PC-3 (cell line): ENCODE measurements around the gene PLK1. TPM values are rescaled to one million over a fixed set of nuclear protein-coding genes. Genes with fewer than 3 reads are reported as not detected.

Experiments
- ATAC-seq: fragments of 200-7000 bp; cut with Tn5 transposase; 2 replicates; pipeline ENCODE4 v1.9.1; 2020; ENCODE audit warnings: mild to moderate bottlenecking, moderate library complexity
- BruUV-seq: library from RNA; stranded (reverse); fragments of 400-500 nt; replicated peaks from 2 replicates; lab custom pipeline; 2021; lab: Mats Ljungman, UMichigan
- CTCF ChIA-PET: fragments of 300-600 bp; sonication (Branson Sonifier 250); formaldehyde crosslinking; loops from one replicate; lab custom pipeline; 2022; ENCODE audit warnings: antibody characterized with exemption; lab: Charles Lee
- POLR2A ChIA-PET: fragments of 300-600 bp; sonication (Branson Sonifier 250); formaldehyde crosslinking; loops from one replicate; lab custom pipeline; 2022; ENCODE audit warnings: antibody characterized with exemption; ENCODE audit not compliant: unreplicated experiment; lab: Charles Lee
- DNase-seq: peaks from one replicate; pipeline ENCODE4 v3.0.0-alpha.2; 2015
- H2AFZ ChIP-seq: fragments of 300-600 bp; sonication (generic); 2 replicates; pipeline ENCODE4 v1.6.0; 2016; ENCODE audit warnings: antibody characterized with exemption, low read length
- H3F3A ChIP-seq: fragments of 300-600 bp; sonication (generic); one replicate; pipeline ENCODE4 v1.6.0; 2017; ENCODE audit warnings: antibody characterized with exemption, low read length, control low read depth, mild to moderate bottlenecking; ENCODE audit not compliant: unreplicated experiment
- H3K27ac ChIP-seq: fragments of 300-600 bp; sonication (generic); 2 replicates; pipeline ENCODE4 v1.5.1; 2016; ENCODE audit warnings: mild to moderate bottlenecking, low read length
- H3K27me3 ChIP-seq: fragments of 300-600 bp; sonication (generic); 2 replicates; pipeline ENCODE4 v1.6.1; 2016; ENCODE audit warnings: low read length, mixed read lengths
- H3K36me3 ChIP-seq: fragments of 300-600 bp; sonication (generic); 2 replicates; pipeline ENCODE4 v1.6.1; 2016; ENCODE audit warnings: low read depth, mixed run types, low read length, mixed read lengths
- H3K4me1 ChIP-seq: fragments of 300-600 bp; sonication (generic); 2 replicates; pipeline ENCODE4 v1.5.1; 2016; ENCODE audit warnings: low read length; ENCODE audit not compliant: insufficient read depth
- H3K4me2 ChIP-seq: fragments of 300-600 bp; sonication (generic); 2 replicates; pipeline ENCODE4 v1.6.0; 2016; ENCODE audit warnings: low read length
- H3K4me3 ChIP-seq: fragments of 300-600 bp; sonication (generic); 2 replicates; pipeline ENCODE4 v1.5.1; 2016; ENCODE audit warnings: mild to moderate bottlenecking, low read length, mixed read lengths
- H3K79me2 ChIP-seq: fragments of 300-600 bp; sonication (generic); 2 replicates; pipeline ENCODE4 v1.6.1; 2017; ENCODE audit warnings: low read length, mixed read lengths
- H3K9ac ChIP-seq: fragments of 300-600 bp; sonication (generic); 2 replicates; pipeline ENCODE4 v1.6.0; 2016; ENCODE audit warnings: mild to moderate bottlenecking, low read length
- H3K9me2 ChIP-seq: fragments of 300-600 bp; sonication (generic); replicated peaks from 2 replicates; pipeline ENCODE4 v1.6.1; 2016; ENCODE audit warnings: mixed run types, low read length, mixed read lengths
- H3K9me3 ChIP-seq: fragments of 300-600 bp; sonication (generic); 2 replicates; pipeline ENCODE4 v1.6.1; 2016; ENCODE audit warnings: low read length, mixed read lengths
- H4K20me1 ChIP-seq: fragments of 300-600 bp; sonication (generic); 2 replicates; pipeline ENCODE4 v1.6.1; 2016; ENCODE audit warnings: low read length, mixed read lengths
- EZH2 ChIP-seq: fragments of 300-600 bp; sonication (generic); IDR thresholded peaks from one replicate; pipeline ENCODE4 v1.6.1; 2017; ENCODE audit warnings: antibody characterized with exemption, mild to moderate bottlenecking, low read length; ENCODE audit not compliant: unreplicated experiment
- EZH2phosphoT487 ChIP-seq: fragments of 300-600 bp; sonication (generic); IDR thresholded peaks from 2 replicates; pipeline ENCODE4 v1.6.1; 2018; ENCODE audit warnings: mild to moderate bottlenecking, antibody characterized with exemption, low read length, borderline replicate concordance
- intact Hi-C: fragments of 100-400 bp; cut with micrococcal nuclease; formaldehyde crosslinking; loops from 2 replicates; pipeline ENCODE4 v1.9.0; 2023
- total RNA-seq: library from RNA; depleted of rRNA; stranded (reverse); fragments of >200 nt; gene quantifications from 2 replicates; pipeline ENCODE4 v1.2.3, GENCODE V29; 2014
- TF ChIP-seq, protein P1 (sequence below): fragments of 300-600 bp; sonication (generic); conservative IDR thresholded peaks from 2 replicates; pipeline ENCODE4 v1.5.1; 2017; ENCODE audit warnings: antibody characterized with exemption, low read depth, mild to moderate bottlenecking, low read length

The PLK1 gene
- total RNA-seq, 1 experiment from 2014 or later = 58.6 TPM

DNA sequence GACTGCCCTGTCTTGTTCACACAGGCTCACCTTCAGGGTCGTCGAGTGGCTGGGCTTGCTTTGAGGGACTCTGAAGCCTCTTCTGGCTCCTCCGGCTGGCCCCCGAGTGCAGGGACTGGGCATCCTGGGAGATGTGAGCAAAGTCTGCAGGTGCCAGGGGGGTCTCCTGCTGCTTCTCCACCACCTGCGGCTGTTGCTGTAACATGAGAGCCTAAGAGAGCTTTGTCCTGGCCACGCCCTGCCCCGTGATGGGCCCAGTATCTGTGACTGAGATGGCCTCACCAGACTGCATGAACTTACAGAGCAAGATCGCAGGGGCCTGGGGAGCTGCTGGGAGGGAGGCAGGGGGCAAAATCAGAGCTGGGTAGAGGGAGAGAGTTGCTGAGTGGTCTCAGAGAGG lies 21.8 kb downstream of the PLK1 start:
- ATAC-seq (no peak), DNase-seq (no peak)
- intact Hi-C loops = no loop called here
- TF ChIP-seq, protein P1, sequence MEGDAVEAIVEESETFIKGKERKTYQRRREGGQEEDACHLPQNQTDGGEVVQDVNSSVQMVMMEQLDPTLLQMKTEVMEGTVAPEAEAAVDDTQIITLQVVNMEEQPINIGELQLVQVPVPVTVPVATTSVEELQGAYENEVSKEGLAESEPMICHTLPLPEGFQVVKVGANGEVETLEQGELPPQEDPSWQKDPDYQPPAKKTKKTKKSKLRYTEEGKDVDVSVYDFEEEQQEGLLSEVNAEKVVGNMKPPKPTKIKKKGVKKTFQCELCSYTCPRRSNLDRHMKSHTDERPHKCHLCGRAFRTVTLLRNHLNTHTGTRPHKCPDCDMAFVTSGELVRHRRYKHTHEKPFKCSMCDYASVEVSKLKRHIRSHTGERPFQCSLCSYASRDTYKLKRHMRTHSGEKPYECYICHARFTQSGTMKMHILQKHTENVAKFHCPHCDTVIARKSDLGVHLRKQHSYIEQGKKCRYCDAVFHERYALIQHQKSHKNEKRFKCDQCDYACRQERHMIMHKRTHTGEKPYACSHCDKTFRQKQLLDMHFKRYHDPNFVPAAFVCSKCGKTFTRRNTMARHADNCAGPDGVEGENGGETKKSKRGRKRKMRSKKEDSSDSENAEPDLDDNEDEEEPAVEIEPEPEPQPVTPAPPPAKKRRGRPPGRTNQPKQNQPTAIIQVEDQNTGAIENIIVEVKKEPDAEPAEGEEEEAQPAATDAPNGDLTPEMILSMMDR = no peak
- TF ChIP-seq EZH2 (no peak), EZH2phosphoT487 (no peak)
- no peaks in the 10 kb centered on the region for H3K9me2 ChIP-seq
- no peak overlapping the region for H3K9ac ChIP-seq
- H3K4me2 ChIP-seq = no peak overlapping the region
- POLR2A ChIA-PET = no interaction called here
- H3F3A ChIP-seq = no peaks in the 10 kb centered on the region
- CTCF ChIA-PET = no interaction called here
- no peaks in the 10 kb centered on the region for H3K79me2 ChIP-seq
- no peaks in the 10 kb centered on the region for H3K36me3 ChIP-seq
- H3K27ac ChIP-seq = no peak overlapping the region
- BruUV-seq = no TSS peak
- H3K9me3 ChIP-seq = no peaks in the 10 kb centered on the region
- H4K20me1 ChIP-seq = no peaks in the 10 kb centered on the region
- H3K4me1 ChIP-seq = no peaks in the 10 kb centered on the region
- no peaks in the 10 kb centered on the region for H3K27me3 ChIP-seq
- H2AFZ ChIP-seq = no peak overlapping the region
- no peak overlapping the region for H3K4me3 ChIP-seq

DNA sequence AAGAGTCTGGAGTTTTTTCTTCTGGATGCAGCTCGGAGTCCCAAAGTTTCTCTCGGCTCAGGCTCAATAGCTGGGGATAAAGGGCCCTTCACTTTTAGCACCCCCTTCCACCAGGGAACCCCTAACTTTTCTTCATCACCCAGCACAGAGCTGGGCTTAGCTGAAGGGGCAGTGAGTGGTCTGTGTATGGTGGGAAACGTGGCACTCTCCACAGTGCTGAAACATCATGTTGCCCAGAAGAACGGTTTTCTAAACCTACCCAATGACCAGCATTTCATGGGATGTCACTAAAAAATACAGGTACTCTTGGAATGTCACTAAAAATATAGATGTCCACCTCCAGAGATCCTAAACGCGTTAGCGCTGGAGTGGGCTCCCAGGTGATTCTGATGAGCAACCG lies 22.4 kb downstream of the PLK1 start:
- Histone ChIP-seq H3K9ac (no peak overlapping the region), H3F3A (no peaks in the 10 kb centered on the region), H3K4me1 (no peaks in the 10 kb centered on the region), H3K9me2 (no peaks in the 10 kb centered on the region), H3K4me2 (no peak overlapping the region), H3K27ac (no peak overlapping the region), H4K20me1 (no peaks in the 10 kb centered on the region), H3K27me3 (no peaks in the 10 kb centered on the region), H3K79me2 (no peaks in the 10 kb centered on the region), H3K9me3 (no peaks in the 10 kb centered on the region), H3K36me3 (no peaks in the 10 kb centered on the region), H3K4me3 (no peak overlapping the region), H2AFZ (no peak overlapping the region)
- ChIA-PET CTCF (no interaction called here), POLR2A (no interaction called here)
- no peak for ATAC-seq
- intact Hi-C loops = no loop called here
- no peak for DNase-seq
- TF ChIP-seq, protein P1 = no peak
- TF ChIP-seq EZH2phosphoT487 = no peak
- no peak for TF ChIP-seq EZH2
- no TSS peak for BruUV-seq

DNA sequence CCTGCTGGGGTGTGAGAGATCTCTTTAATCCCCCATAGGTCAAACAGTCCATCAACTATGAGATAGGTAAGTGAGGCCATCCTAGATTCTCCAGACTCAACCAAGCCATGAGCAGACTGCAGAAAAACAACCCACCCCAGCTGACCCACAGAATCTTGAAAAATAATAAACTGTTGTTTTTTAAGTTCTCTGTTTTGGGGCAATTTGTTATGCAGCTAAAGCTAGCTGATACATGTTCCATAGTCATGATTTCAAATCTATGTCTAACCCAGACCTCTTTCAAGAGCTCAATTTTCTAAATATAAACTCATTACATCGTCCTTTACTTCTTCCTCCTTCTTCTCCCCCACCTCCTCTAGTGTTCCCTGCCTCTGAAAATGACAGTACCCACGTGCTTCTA lies 24.3 kb downstream of the PLK1 start:
- intact Hi-C loops = no loop called here
- ChIA-PET POLR2A (no interaction called here), CTCF (no interaction called here)
- Histone ChIP-seq H3K36me3 (no peaks in the 10 kb centered on the region), H3K4me3 (no peak overlapping the region), H2AFZ (no peak overlapping the region), H3F3A (no peaks in the 10 kb centered on the region), H3K27me3 (no peaks in the 10 kb centered on the region), H3K27ac (no peak overlapping the region), H3K9me3 (no peaks in the 10 kb centered on the region), H3K4me2 (no peak overlapping the region), H4K20me1 (no peaks in the 10 kb centered on the region), H3K4me1 (no peaks in the 10 kb centered on the region), H3K9me2 (no peaks in the 10 kb centered on the region), H3K9ac (no peak overlapping the region), H3K79me2 (no peaks in the 10 kb centered on the region)
- TF ChIP-seq EZH2phosphoT487 = no peak
- TF ChIP-seq, protein P1 = no peak
- TF ChIP-seq EZH2 = no peak
- no TSS peak for BruUV-seq
- ATAC-seq (no peak), DNase-seq (no peak)
